ENCODE data around the gene ELAVL1.
"Not testable (repeated sequence)": the region's sequence is repeated elsewhere in the genome, so short reads cannot be mapped to it uniquely, and the experiment has no call there.

ELAVL1 gene

GRCh38 chr19:8024256-8024655, 18.8 kb upstream of the ELAVL1 start:
- DNase-seq (ENCODE audit: low read depth, low spot score); H3K4me3 ChIP-seq (ENCODE audit: low read length): not testable (repeated sequence)

GRCh38 chr19:8023371-8023770, 17.9 kb upstream of the ELAVL1 start:
- H3K4me3 ChIP-seq (ENCODE audit: low read length) = no peak overlapping the region
- no peak for DNase-seq (ENCODE audit: low read depth, low spot score)

- H3K4me3 ChIP-seq (ENCODE audit: low read length) = no peak overlapping the region
- DNase-seq (ENCODE audit: low read depth, low spot score) = no peak
These were observed 16.8 kb upstream of the ELAVL1 start for GRCh38 chr19:8022275-8022674.

- no peak for DNase-seq (ENCODE audit: low read depth, low spot score)
- H3K4me3 ChIP-seq (ENCODE audit: low read length) = no peak overlapping the region
These were observed 15.9 kb upstream of the ELAVL1 start for GRCh38 chr19:8021374-8021773.

- DNase-seq (ENCODE audit: low read depth, low spot score) = no peak
- H3K4me3 ChIP-seq (ENCODE audit: low read length) = no peak overlapping the region
These were observed 15.2 kb upstream of the ELAVL1 start for GRCh38 chr19:8020681-8021080.

- no peak overlapping the region for H3K4me3 ChIP-seq (ENCODE audit: low read length)
- no peak for DNase-seq (ENCODE audit: low read depth, low spot score)
These were observed 12.4 kb upstream of the ELAVL1 start for GRCh38 chr19:8017808-8018207.

- DNase-seq (ENCODE audit: low read depth, low spot score) = peak; percentile 32
- peak overlapping the region; percentile 77 for H3K4me3 ChIP-seq (ENCODE audit: low read length)
These were observed 523 bp downstream of the ELAVL1 start for GRCh38 chr19:8004723-8005513.

GRCh38 chr19:8004001-8004400, 1.4 kb downstream of the ELAVL1 start:
- H3K4me3 ChIP-seq (ENCODE audit: low read length) = peak overlapping the region; percentile 77
- DNase-seq (ENCODE audit: low read depth, low spot score) = no peak

GRCh38 chr19:8001995-8002849, 3.2 kb downstream of the ELAVL1 start:
- peak overlapping the region; percentile 32 for H3K4me3 ChIP-seq (ENCODE audit: low read length)
- DNase-seq (ENCODE audit: low read depth, low spot score) = peak; percentile 52

- no peak for DNase-seq (ENCODE audit: low read depth, low spot score)
- H3K4me3 ChIP-seq (ENCODE audit: low read length) = no peak overlapping the region
These were observed 3.8 kb downstream of the ELAVL1 start for GRCh38 chr19:8001651-8001994.

- no peak overlapping the region for H3K4me3 ChIP-seq (ENCODE audit: low read length)
- DNase-seq (ENCODE audit: low read depth, low spot score) = no peak
These were observed 5.0 kb downstream of the ELAVL1 start for GRCh38 chr19:8000298-8001038.

GRCh38 chr19:7999376-7999775, 6.1 kb downstream of the ELAVL1 start:
- no peak overlapping the region for H3K4me3 ChIP-seq (ENCODE audit: low read length)
- no peak for DNase-seq (ENCODE audit: low read depth, low spot score)

- no peak overlapping the region for H3K4me3 ChIP-seq (ENCODE audit: low read length)
- no peak for DNase-seq (ENCODE audit: low read depth, low spot score)
These were observed 7.5 kb downstream of the ELAVL1 start for GRCh38 chr19:7997809-7998480.

- DNase-seq (ENCODE audit: low read depth, low spot score) = no peak
- H3K4me3 ChIP-seq (ENCODE audit: low read length) = no peak overlapping the region
These were observed 8.6 kb downstream of the ELAVL1 start for GRCh38 chr19:7996883-7997282.

- no peak overlapping the region for H3K4me3 ChIP-seq (ENCODE audit: low read length)
- DNase-seq (ENCODE audit: low read depth, low spot score) = no peak
These were observed 9.7 kb downstream of the ELAVL1 start for GRCh38 chr19:7995810-7996158.

GRCh38 chr19:7994928-7995809, 10.3 kb downstream of the ELAVL1 start:
- no peak for DNase-seq (ENCODE audit: low read depth, low spot score)
- H3K4me3 ChIP-seq (ENCODE audit: low read length) = no peak overlapping the region

- DNase-seq (ENCODE audit: low read depth, low spot score) = no peak
- no peak overlapping the region for H3K4me3 ChIP-seq (ENCODE audit: low read length)
These were observed 11.3 kb downstream of the ELAVL1 start for GRCh38 chr19:7994114-7994513.

- no peak for DNase-seq (ENCODE audit: low read depth, low spot score)
- no peak overlapping the region for H3K4me3 ChIP-seq (ENCODE audit: low read length)
These were observed 11.9 kb downstream of the ELAVL1 start for GRCh38 chr19:7993560-7993959.

All from Jurkat, Clone E6-1 (cell line).